ENCODE data around the gene GALNTL6.
"Not testable (repeated sequence)": the region's sequence is repeated elsewhere in the genome, so short reads cannot be mapped to it uniquely, and the experiment has no call there.

GALNTL6 gene

DNA sequence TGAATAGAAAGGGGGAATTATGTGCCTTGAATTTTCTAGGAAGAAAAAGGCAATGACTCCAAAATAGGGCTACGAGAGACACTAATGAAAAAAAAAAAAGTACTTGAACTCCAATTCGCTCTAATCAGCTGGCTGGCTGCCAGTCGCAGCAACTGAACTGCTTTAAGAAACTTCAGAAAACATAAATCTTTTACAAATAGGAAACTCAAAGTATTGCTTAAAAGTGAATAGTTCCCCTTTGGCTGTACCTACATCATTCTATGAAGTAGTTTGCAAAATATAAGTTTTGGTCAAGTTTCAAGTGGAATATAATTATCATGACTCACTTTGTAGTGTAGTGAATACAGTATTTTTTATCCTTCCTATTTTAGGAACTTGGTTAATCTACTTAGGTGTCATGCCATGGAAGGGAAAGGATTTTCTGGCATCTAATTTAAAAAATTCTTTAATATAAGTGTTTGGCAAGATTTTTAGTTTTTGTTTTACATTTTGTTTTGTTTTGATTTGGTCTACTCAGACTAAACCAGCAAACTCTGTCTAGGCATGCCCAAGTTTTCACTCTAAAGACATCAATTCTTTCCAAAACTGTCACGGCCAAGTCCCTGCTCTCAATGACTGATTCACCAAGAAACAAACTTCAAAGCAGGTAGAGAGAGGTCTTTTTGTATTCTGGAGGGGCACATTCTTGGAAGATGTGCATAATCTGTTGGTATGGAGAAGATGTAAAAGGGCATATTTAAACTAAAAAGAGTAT lies 973.0 kb downstream of the GALNTL6 start:
- DNase-seq (ENCODE audit: low read depth in 3 of 3, low spot score in 1 of 3), result no peak

DNA sequence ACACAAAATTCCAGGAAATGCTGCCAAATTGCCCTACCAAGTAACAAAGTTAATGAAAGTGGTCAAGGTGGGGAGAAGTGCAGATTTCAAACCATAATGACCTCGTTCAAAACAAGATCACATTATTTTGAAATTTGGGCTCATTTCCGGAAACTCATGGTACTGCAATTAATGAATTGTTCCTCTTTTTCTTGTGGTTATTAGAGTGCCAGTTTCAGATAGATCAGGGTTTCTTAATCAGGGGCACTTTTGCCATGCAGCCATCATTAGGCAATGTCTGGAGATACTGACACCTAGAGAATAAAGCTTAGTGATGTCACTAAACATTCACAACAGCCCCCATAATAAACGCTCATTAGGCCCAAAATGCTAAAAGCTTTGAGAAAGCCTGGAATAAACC lies 973.9 kb downstream of the GALNTL6 start:
- no peak for DNase-seq (ENCODE audit: low read depth in 3 of 3, low spot score in 1 of 3)

DNA sequence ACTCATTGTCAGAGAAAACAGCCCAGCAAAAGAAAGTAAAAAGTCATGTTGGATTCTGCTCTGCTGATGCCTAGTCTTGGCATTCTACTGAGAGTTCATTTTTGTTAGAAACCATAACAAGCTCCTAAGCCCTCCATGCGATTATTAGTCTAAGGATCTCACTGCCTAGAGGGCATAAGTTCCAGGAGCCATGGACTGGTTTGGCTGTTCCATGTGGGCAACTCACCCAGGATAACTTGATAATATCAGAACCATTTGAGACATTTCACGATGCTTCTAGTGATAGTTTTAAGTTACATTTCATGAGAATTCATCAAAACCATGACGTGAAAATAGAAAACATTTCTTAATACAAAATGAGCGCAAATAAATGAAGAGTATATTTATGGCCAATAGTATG lies 978.6 kb downstream of the GALNTL6 start:
- no peak for DNase-seq (ENCODE audit: low read depth in 3 of 3, low spot score in 1 of 3)

DNA sequence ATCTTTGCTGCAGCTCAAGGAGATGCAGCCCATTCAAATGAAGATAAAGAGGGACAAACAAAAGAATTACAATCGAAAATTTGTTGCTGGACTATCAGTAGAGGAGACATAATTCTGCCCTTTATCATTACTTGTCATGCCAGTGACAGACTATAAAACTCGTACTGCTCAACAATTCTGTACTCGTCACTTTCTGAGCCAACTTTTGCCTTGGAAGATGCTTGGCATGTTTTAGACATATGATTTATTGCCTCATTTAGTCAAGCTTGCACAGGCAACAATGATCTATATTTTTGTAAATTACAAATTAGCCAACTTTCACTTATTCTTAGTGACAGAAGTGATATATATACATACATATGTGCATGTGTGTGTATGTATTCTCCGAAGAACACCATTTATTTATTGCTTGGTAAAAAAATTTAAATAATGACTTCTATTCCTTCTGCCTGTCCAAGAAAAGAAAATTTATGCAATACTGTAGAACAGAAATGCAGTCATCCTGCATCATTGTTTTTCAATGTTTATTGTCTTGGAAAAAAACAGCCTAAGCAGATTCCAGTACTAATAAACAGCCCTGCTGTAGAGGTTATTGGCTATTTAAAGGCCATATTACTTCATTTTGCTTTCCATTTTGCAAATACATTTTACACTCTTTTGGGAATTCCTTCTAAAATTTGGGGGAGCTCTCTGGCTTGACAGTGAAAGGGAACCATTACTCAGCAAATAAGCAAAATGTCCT lies 980.5 kb downstream of the GALNTL6 start:
- DNase-seq (ENCODE audit: low read depth in 3 of 3, low spot score in 1 of 3), result no peak

DNA sequence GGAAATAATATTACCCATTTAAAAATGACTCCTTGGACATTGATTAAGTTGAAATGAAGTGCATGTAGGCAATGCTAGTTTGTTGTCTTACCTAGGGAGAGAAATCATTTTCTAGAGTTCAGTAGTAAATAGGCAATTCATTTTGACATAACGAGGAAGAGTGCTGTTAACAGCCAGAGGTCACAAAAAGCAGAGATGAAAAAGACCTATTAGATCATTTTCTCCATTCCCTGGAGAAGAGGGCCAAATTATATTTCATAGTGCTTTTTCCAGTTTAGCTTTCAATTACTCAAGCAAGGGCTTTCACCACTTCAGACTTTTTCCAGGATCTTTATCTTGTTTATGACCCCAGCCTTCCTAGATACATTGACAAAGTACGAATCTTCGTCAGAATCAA lies 981.1 kb downstream of the GALNTL6 start:
- no peak for DNase-seq (ENCODE audit: low read depth in 3 of 3, low spot score in 1 of 3)

DNA sequence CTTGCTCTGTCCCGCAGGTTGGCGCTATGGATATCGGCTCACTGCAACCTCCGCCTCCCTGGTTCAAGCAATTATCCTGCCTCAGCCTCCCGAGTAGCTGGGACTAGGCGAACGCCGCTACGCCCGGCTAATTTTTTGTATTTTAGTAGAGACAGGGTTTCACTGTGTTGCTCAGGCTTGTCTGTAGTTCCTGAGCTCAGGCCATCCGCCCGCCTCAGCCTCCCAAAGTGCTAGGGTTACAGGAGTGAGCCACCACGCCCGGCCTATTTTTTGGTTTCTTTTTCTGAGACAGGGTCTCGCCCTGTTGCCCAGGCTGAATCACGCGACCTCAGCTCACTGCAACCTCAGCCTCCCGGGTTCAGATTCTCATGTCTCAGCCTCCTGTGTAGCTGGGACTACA lies 984.1 kb downstream of the GALNTL6 start:
- not testable (repeated sequence) for DNase-seq (ENCODE audit: low read depth in 3 of 3, low spot score in 1 of 3)

DNA sequence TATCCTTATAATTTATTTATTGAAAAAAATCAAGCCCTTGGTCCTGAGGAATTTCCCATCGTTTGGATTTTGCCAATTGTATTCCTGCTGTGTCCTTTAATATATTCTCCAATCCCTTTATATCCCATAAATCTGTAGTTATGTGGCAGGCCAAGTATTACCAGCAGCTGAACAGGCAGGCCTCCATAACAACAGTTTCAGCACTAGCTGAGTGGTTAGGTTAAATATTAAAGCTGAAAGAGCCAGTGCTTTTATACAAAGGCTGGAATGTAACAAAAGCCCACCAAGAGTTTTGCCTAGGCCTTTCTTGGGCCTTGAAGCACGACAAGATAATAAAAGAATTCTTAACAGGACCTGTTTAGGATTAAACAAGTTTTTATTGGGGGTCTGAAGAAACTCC lies 988.8 kb downstream of the GALNTL6 start:
- no peak for DNase-seq (ENCODE audit: low read depth in 3 of 3, low spot score in 1 of 3)

DNA sequence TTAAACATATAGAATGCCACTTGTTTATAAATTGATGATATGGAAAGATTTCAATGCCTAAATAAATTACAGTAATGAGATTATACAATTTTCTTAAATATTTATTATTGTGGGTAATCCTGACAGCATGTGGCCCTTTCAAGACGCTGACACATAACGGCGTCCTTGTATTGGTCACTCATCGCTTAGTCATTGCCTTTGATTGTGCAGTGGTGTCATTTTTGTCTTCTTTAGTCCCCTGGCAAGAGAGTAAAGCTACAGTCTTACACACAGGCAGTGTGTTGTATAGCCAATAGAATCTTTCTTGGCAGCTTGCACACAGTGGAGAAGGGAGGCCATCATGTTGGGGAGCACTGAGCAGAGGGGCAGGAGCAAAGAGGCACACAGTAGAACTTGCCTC lies 993.6 kb downstream of the GALNTL6 start:
- DNase-seq (ENCODE audit: low read depth in 3 of 3, low spot score in 1 of 3), result no peak

DNA sequence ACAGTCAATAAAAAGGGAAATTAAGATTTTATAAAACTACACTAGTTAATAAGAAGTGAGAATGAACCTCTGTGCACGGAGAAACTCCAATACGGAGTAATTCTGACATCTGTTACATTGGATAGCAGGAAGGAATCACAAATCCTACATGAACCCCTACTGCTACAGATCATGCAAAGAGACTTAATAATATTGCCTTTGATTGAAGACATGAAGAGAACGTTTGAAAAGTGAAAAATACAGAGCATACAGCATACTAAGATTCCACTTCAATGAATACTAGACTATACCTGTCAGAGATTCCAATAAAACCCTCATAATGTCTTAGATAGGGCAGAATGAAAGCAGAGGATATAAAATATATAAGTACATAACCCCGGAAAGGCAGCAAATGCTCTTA lies 995.0 kb downstream of the GALNTL6 start:
- DNase-seq (ENCODE audit: low read depth in 3 of 3, low spot score in 1 of 3), result no peak

DNA sequence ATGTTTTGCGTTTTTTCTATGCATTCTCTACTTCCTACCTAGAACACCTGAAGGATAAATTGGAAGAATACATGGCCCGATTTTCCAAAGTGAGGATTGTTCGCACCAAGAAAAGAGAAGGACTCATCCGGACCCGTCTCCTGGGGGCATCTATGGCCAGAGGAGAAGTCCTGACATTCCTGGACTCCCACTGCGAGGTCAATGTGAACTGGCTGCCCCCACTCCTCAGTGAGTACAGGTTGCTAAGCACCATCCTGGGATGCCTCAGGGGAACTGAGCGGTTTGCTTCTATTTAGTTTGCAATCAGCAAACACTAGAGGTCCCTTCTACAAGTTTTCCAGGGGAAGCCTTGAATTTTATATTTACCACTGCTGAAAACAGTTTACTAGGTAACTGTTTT lies 996.1 kb downstream of the GALNTL6 start:
- DNase-seq (ENCODE audit: low read depth in 3 of 3, low spot score in 1 of 3), result no peak

DNA sequence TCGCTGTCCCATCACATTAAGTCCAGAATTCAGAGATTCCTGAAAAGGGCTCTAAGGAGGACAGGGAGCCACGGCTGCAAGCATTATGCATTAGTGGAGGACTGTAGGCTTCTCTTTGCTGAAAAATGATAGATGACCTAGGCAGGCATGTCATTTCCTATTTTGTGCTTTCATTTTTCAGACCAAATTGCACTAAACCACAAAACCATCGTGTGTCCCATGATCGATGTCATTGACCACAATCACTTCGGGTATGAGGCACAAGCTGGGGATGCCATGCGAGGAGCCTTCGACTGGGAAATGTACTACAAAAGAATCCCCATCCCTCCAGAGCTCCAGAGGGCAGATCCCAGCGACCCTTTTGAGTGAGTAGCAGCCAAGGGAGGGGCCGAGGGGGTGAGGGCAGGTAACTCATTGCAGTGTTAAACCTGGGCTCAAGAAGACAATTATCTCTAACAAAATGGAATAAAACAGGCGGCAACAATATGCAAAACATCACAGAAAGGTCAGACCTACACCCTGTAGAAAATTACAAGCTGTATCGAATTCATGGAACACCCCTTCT lies 1000.2 kb downstream of the GALNTL6 start:
- no peak for DNase-seq (ENCODE audit: low read depth in 3 of 3, low spot score in 1 of 3)

DNA sequence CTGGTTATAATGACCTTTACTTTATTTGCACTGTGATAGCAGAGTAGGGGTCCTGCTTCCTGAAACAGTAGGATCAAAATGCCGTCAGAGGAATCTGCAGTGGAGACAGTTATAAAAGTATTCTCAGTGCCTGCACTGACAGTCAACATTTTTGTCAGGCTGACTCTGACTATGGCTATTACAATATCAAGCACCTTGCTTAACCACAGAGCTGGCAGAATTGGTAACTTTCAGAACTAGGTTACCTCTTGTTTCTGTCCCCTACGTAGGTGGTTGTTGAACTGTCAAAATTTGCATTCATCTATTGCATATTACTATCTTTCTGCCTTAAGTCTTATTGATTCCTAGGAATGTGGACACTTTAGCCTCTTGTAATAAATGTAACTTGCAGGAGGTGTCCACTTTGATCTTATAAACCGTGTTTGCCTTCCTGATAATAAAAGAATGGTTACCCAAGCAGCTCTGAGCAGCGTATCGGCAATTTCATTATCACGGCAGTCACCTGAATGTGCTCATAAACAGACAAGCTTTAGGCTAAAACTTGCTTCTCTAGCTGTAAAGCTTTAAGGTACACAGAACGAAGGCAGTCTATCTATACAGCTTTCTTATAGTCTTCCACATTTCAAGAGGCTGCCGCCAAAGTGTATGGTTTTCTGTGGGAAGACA lies 1002.4 kb downstream of the GALNTL6 start:
- no peak for DNase-seq (ENCODE audit: low read depth in 3 of 3, low spot score in 1 of 3)

DNA sequence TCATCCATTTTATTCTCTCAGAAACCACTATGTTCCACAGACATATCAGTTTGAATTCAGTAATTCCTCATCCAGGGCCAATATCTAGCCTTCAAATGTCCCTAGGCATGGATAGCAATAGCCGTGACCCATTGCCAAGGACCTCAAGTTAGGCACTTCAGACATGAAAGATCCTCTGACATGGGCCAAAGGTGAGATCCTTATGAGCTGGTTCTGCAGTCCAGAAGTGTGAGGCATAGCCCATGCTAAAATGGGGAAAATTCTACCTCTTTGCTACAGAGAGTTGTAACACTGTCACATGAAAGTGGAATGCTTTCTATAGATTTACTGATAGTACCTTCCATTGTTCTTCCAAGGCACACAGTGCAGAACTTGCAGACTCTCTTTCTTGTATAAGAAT lies 1005.7 kb downstream of the GALNTL6 start:
- no peak for DNase-seq (ENCODE audit: low read depth in 3 of 3, low spot score in 1 of 3)

DNA sequence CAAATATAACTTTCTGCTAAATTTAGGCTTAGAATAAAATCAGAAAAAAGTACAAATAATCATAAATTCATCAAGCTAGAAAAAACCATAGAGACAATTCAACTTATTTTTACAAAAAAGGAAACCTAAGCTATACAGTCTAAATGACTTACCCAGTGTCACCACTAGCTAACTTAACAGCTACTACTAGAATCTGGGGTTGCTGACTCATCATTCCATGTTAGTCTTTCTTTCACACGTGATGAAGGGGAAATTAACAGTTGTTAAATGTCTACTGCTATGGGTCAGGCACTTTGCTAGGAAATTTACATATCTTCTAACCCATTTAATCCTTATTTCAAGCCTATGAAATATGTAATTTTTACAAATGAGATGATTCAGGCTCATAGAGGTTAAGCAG lies 1006.1 kb downstream of the GALNTL6 start:
- no peak for DNase-seq (ENCODE audit: low read depth in 3 of 3, low spot score in 1 of 3)

DNA sequence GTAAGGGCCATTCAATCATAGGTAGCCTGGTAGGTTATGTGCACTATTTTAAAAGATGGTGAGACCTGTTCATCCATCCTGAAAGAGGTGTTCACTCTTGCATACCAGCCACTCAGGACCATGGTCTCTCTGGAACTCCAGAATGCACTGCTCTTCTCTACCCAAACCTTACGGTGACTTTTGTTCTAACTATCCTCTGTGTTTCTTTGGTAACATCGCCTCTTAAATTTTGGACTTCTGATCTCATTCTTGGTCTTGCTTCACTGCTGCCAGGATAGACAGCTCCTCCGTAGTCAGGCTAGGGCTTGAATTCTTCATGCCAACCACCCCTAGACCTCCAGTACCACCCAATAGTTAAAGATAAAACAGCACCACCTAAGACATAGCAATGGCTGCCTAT lies 1009.1 kb downstream of the GALNTL6 start:
- no peak for DNase-seq (ENCODE audit: low read depth in 3 of 3, low spot score in 1 of 3)

DNA sequence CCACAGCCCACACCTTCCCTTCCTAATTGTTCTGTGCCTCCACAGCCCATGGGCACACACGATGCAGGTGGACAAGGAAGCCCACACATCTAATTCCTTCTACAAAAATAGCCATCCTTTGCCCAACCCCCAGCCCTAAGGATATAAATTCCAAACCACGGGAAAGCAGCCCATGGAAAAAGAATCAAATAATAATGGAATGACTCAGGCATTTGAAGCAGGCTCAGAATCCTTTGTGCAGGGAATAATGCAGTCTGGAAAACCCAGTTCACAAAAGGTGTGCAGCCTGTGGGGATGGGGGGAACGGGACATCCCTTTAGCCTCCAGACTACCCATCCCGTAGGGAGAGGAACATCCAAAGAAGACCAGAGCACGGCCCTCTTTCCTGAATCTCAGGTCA lies 1013.1 kb downstream of the GALNTL6 start:
- no peak for DNase-seq (ENCODE audit: low read depth in 3 of 3, low spot score in 1 of 3)

DNA sequence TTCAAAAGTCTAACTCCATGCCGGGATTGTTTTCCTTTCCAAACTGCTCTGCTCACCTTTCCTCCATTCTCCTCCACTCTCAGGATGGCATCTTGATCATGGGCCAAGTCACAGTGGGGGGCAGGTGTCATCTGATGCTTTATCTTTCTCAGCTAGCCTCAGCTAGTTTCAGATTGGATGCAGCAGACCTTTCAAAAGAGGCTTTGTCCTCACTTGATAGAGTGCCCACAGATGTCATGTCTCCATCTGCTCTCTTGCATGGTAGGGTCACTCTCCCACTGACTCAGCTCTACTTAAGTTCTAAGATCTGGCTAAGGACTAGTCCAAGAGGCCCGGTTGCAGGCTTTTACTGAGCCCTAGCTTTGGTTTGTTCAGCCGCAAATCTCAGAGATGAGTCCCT lies 1013.7 kb downstream of the GALNTL6 start:
- DNase-seq (ENCODE audit: low read depth in 3 of 3, low spot score in 1 of 3), result no peak

DNA sequence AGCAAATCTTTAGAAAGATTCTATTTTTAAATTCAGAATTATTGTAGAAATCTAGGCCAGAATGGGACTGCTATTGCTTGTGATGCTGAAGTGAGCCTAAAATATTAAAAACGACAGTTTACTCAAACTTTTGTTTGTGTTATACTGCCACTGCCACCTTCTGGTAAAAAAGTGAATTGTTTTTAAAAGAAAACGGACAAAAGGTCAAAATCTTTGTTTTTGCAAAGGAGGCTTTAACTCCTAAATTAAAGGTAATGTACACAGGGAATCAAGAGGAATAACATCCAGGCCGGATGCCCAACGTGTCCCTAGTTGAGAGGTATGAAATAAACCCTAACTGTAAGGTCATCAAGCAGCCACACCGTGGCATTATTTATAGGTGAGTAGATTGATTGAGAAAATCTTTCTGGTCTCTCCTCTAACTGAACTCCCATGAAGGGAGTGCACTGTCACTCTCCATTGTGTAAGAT lies 1017.1 kb downstream of the GALNTL6 start:
- DNase-seq (ENCODE audit: low read depth in 3 of 3, low spot score in 1 of 3), result no peak

DNA sequence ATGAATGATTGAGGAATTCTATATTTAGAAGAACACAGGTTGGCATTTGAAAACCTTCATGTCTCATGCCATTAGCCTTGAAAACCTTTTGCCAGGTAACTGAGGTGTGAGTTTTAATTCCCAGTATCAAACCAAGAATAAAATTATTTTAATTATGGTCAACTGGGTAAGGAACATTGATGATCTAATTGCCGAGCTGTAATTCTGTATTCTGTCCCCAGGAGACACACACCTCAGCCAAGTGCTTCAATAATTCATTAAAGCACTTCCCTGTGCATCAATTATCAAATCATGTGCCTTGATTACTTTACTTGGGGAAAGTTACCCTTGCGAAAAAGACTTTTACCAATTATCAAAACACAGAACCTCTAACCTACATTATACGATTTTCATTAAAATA lies 1023.5 kb downstream of the GALNTL6 start:
- DNase-seq (ENCODE audit: low read depth in 3 of 3, low spot score in 1 of 3), result no peak

DNA sequence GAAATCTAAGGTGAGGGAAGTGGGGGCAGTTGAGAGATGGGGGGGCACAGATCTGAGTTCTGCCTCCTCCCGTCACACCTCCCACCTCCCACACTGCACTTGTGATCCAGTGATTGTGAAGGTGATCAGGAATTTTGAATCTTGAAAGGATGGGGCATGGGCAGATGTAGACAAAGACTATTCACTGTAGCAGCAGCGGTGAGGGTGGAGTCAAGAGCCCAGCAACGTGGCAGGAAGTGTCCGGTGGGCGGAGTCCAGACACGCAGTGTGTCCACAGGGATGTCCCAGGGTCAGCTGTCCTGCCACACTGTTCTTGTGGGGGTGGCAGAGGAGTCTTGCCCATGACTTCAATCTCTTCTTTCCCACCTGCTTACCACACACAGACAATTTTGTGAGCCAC lies 1024.9 kb downstream of the GALNTL6 start:
- no peak for DNase-seq (ENCODE audit: low read depth in 3 of 3, low spot score in 1 of 3)

DNA sequence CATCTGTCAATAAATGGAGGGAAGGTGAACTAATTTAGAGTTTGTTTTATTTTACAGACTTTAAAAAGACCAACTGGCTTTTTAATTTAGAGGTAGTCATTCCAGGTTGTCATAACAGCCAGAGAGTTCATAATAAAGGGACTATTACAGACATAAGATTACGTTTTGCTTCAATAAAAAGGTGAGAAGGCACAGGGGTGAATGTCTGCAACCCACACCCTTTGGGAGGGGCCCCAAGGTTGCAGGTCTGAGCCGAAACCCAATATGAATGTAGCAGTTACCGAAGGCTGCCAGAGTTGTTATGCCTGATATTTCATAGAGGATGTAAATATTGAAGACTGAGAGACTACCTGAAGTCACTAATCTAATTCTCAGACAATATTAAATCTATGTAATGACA lies 1025.7 kb downstream of the GALNTL6 start:
- no peak for DNase-seq (ENCODE audit: low read depth in 3 of 3, low spot score in 1 of 3)

DNA sequence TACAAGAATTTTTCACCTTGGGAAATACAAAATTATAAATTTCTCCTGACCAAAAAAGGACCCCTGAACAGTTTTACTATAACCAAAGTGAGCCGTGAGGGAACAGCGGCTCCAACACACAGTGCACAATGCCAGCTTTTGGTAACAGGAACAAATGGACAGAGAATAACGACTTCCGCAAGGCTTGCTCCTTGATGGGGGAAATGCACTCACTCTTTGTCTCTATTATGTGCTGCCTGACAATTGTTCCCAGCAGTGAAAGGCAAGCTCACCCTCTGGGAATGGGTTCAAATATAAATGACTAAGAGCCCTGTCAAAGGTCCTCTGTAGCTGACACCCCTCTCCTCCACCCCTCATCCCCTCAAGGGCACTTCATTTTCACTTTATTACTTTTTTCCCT lies 1029.6 kb downstream of the GALNTL6 start:
- no peak for DNase-seq (ENCODE audit: low read depth in 3 of 3, low spot score in 1 of 3)

Data from stimulated activated CD4-positive, alpha-beta T cell treated with anti-CD3 and anti-CD28 coated beads, TNF-alpha, amount 100 ng/mL, for 1 hour (primary cell).